GM19463 (cell line): ENCODE measurements around the gene IL18BP.

Experiments
- ATAC-seq: cut with Tn5 transposase; IDR thresholded peaks from one replicate; pipeline ENCODE4 v1.9.1; 2021; ENCODE audit warnings: mild to moderate bottlenecking, moderate library complexity; ENCODE audit not compliant: unreplicated experiment

IL18BP gene

GRCh38 chr11:72040491-72041363 lies 42.0 kb downstream of the IL18BP start:
- ATAC-seq, result no peak

DNA sequence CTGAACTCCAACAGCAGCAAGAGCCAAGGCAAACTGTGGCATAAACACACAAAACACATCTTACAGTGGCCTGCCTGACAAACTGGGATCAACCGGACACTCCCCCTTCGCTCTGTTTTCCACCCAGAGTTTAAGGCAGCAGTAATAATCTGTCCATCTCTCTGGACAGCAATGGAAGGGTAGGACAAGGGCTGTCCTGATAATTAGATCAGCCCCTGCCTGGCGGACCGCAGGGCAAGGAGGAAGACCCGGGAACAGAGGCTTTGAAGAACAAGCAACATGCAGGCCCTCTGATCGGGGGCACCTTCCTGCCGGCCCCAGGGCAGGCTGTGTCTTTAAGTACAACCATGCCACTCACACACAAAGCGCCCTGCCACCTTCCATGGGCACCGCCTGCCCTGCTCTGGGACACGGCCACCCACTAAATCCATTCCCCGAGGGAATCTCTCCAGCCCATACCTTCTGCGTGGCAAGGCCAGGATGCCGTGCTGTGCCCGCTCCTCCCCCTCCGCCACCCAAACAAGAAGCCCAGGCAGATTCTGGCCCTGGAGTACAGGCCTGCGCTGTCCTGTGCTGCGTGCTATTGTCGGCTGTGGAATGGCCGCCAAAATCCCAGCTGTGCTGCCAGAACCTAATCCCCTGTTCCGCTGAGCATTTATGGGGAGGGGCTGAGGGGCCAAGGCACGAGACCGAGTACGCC lies 42.8 kb downstream of the IL18BP start:
- no peak for ATAC-seq

DNA sequence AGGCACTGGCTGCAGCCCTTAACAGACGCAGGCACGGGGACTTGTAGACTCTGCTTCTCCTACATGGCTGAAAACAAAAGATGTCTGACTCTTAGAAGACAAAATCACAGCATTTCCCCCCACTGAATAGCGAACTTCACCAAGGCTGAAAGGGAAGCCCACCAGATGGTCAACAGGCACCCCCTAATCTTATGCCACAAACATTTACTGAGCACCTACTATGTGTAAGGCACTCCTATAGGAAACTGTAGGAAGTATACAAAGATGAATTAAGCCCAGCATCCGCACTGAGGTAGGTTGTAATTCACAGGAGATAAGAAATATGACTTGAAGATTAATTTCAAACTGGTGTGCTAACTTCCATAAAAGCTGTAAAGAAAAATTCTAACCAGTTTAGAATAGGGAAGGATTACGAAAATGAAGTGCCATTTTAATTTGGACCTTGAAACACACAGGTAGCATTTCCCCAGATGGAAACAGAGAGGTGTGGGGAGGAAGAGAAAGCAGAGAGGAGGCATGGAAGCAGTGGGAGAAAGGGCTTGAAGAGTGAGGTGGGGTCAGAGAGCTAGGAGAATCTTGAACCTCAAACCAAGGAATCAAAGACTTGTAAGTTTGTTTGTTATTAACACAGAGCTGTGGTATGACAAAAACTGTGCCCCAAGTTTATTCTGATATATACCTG lies 43.5 kb downstream of the IL18BP start:
- no peak for ATAC-seq

DNA sequence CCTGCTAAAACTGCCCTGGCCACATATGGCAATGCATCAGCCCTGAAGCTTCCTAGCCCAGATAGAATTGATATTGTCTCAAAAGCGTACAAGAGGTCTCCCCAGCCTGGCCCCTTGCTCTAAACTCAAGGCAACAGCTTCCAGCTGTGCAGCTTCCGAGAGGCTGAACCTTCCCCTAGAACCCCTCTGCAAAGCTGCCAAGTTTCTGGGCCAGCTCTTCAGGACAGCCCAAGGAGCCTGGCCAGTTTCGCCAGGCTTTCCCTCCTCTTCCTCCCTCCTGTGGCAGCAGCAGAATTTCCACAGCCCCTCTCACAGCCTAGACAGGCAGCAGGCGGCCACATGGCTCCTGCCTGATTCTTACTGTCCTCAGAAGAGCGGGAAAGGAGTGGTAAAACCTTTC lies 47.1 kb downstream of the IL18BP start:
- no peak for ATAC-seq

- ATAC-seq, result no peak
Measured at GRCh38 chr11:72048766-72049460, 50.2 kb downstream of the IL18BP start.
